Measurements from ENCODE around the gene PMF1.
A peak's percentile ranks its signal among the peaks of the same experiment; 100 is the strongest.

PMF1 gene

GRCh38 chr1:156276532-156276931 is 63.7 kb downstream of the PMF1 start:
- DNase-seq = no peak

- no peak for DNase-seq
Measured at GRCh38 chr1:156276966-156277381, 64.2 kb downstream of the PMF1 start.

GRCh38 chr1:156279837-156280236 is 67.0 kb downstream of the PMF1 start:
- no peak for DNase-seq

GRCh38 chr1:156281281-156281680 is 68.5 kb downstream of the PMF1 start:
- DNase-seq = no peak

- DNase-seq = no peak
Measured at GRCh38 chr1:156281693-156282478, 69.1 kb downstream of the PMF1 start.

GRCh38 chr1:156282479-156283222 is 69.8 kb downstream of the PMF1 start, which contains the start of gene SMG5:
Gene SMG5, minus strand, starts transcription at chr1:156282825. Its CDS starts 145 bp downstream, at chr1:156282680.
- DNase-seq = peak; percentile 92

- DNase-seq = no peak
Measured at GRCh38 chr1:156283521-156283920, 70.7 kb downstream of the PMF1 start.

- DNase-seq = no peak
Measured at GRCh38 chr1:156284112-156284511, 71.3 kb downstream of the PMF1 start, which contains the start of gene TMEM79. Gene TMEM79, plus strand, starts transcription at chr1:156284325. Its CDS starts 902 bp downstream, at chr1:156285227.

GRCh38 chr1:156284757-156285156 is 72.0 kb downstream of the PMF1 start:
- no peak for DNase-seq

- DNase-seq = no peak
Measured at GRCh38 chr1:156285437-156285836, 72.6 kb downstream of the PMF1 start.

- DNase-seq = no peak
Measured at GRCh38 chr1:156286061-156286460, 73.3 kb downstream of the PMF1 start.
